ENCODE results near the gene MEIOB.
"Not testable (repeated sequence)": the region's sequence is repeated elsewhere in the genome, so short reads cannot be mapped to it uniquely, and the experiment has no call there.

MEIOB gene

GRCh38 chr16:1906846-1907165 is 34.8 kb upstream of the MEIOB start:
- no peak for DNase-seq (ENCODE audit: low spot score)

- no peak for DNase-seq (ENCODE audit: low spot score)
These were observed 34.3 kb upstream of the MEIOB start for GRCh38 chr16:1906055-1906845.

- DNase-seq (ENCODE audit: low spot score) = no peak
These were observed 32.2 kb upstream of the MEIOB start for GRCh38 chr16:1903845-1904840.

GRCh38 chr16:1903220-1903574 is 31.2 kb upstream of the MEIOB start:
- DNase-seq (ENCODE audit: low spot score) = no peak

GRCh38 chr16:1902547-1903219 is 30.7 kb upstream of the MEIOB start:
- DNase-seq (ENCODE audit: low spot score) = no peak

GRCh38 chr16:1900452-1900774 is 28.4 kb upstream of the MEIOB start:
- no peak for DNase-seq (ENCODE audit: low spot score)

GRCh38 chr16:1899641-1900451 is 27.9 kb upstream of the MEIOB start:
- DNase-seq (ENCODE audit: low spot score) = no peak

GRCh38 chr16:1897692-1898091 is 25.7 kb upstream of the MEIOB start:
- DNase-seq (ENCODE audit: low spot score) = not testable (repeated sequence)

- no peak for DNase-seq (ENCODE audit: low spot score)
These were observed 24.1 kb upstream of the MEIOB start for GRCh38 chr16:1895949-1896675.

GRCh38 chr16:1895068-1895467 is 23.1 kb upstream of the MEIOB start:
- DNase-seq (ENCODE audit: low spot score) = no peak

- no peak for DNase-seq (ENCODE audit: low spot score)
These were observed 18.7 kb upstream of the MEIOB start for GRCh38 chr16:1890708-1891050.

GRCh38 chr16:1890024-1890707 is 18.2 kb upstream of the MEIOB start:
- no peak for DNase-seq (ENCODE audit: low spot score)

- DNase-seq (ENCODE audit: low spot score) = no peak
These were observed 15.9 kb upstream of the MEIOB start for GRCh38 chr16:1887711-1888354.

GRCh38 chr16:1884889-1885288 is 12.9 kb upstream of the MEIOB start:
- no peak for DNase-seq (ENCODE audit: low spot score)

- peak; percentile 75 for DNase-seq (ENCODE audit: low spot score)
These were observed 12.3 kb upstream of the MEIOB start for GRCh38 chr16:1884155-1884760.

GRCh38 chr16:1881172-1881571 is 9.2 kb upstream of the MEIOB start:
- DNase-seq (ENCODE audit: low spot score) = not testable (repeated sequence)

GRCh38 chr16:1879477-1879876 is 7.5 kb upstream of the MEIOB start:
- no peak for DNase-seq (ENCODE audit: low spot score)

GRCh38 chr16:1878256-1878655 is 6.3 kb upstream of the MEIOB start:
- DNase-seq (ENCODE audit: low spot score) = no peak

- no peak for DNase-seq (ENCODE audit: low spot score)
These were observed 5.8 kb upstream of the MEIOB start for GRCh38 chr16:1877804-1878203.

GRCh38 chr16:1877089-1877488 is 5.1 kb upstream of the MEIOB start:
- DNase-seq (ENCODE audit: low spot score) = no peak
